Panc1 (cell line): ENCODE measurements around the gene LDLRAD4.

Experiments
- SIN3A ChIP-seq: IDR thresholded peaks from 2 replicates; pipeline ENCODE4 v1.6.1; 2012; ENCODE audit warnings: low read depth, mild to moderate bottlenecking, low read length, moderate library complexity, borderline replicate concordance; ENCODE audit not compliant: insufficient read depth
- TF ChIP-seq, protein P1 (sequence below): fragments of 450-650 bp; IDR thresholded peaks from 2 replicates; pipeline ENCODE4 v1.5.1; 2017; ENCODE audit warnings: mild to moderate bottlenecking

GRCh38 chr18:13332874-13333273, 114.3 kb downstream of the LDLRAD4 start:
- TF ChIP-seq, protein P1, sequence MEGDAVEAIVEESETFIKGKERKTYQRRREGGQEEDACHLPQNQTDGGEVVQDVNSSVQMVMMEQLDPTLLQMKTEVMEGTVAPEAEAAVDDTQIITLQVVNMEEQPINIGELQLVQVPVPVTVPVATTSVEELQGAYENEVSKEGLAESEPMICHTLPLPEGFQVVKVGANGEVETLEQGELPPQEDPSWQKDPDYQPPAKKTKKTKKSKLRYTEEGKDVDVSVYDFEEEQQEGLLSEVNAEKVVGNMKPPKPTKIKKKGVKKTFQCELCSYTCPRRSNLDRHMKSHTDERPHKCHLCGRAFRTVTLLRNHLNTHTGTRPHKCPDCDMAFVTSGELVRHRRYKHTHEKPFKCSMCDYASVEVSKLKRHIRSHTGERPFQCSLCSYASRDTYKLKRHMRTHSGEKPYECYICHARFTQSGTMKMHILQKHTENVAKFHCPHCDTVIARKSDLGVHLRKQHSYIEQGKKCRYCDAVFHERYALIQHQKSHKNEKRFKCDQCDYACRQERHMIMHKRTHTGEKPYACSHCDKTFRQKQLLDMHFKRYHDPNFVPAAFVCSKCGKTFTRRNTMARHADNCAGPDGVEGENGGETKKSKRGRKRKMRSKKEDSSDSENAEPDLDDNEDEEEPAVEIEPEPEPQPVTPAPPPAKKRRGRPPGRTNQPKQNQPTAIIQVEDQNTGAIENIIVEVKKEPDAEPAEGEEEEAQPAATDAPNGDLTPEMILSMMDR: no peak
- no peak for TF ChIP-seq SIN3A
